HUES48 (cell line): Measurements from ENCODE around the gene ANKS4B.

Experiments used
- H3K27ac ChIP-seq: one replicate; pipeline ENCODE4 v1.7.0; 2013; ENCODE audit warnings: low read depth, low read length, inconsistent platforms
- H3K27me3 ChIP-seq: 2 replicates; pipeline ENCODE4 v1.6.1; 2013; ENCODE audit warnings: mild to moderate bottlenecking, low read length; ENCODE audit not compliant: control insufficient read depth, insufficient read depth
- H3K36me3 ChIP-seq: 2 replicates; pipeline ENCODE4 v1.6.1; 2013; ENCODE audit warnings: low read length; ENCODE audit not compliant: control insufficient read depth, insufficient read depth
- H3K4me1 ChIP-seq: 2 replicates; pipeline ENCODE4 v1.6.1; 2013; ENCODE audit warnings: mild to moderate bottlenecking, low read length; ENCODE audit not compliant: control insufficient read depth, insufficient read depth
- H3K4me3 ChIP-seq: 2 replicates; pipeline ENCODE4 v1.5.1; 2013; ENCODE audit warnings: mild to moderate bottlenecking, low read depth, low read length
- H3K9ac ChIP-seq: 2 replicates; pipeline ENCODE4 v1.6.1; 2013; ENCODE audit warnings: mild to moderate bottlenecking, low read depth, low read length, moderate library complexity
- H3K9me3 ChIP-seq: 2 replicates; pipeline ENCODE4 v1.6.1; 2013; ENCODE audit warnings: low read length; ENCODE audit not compliant: control insufficient read depth, insufficient read depth

Gene ANKS4B

GRCh38 chr16:21301168-21301894, 67.8 kb downstream of the ANKS4B start:
- H3K4me3 ChIP-seq = peak overlapping the region; percentile 72
- no peak overlapping the region for H3K27ac ChIP-seq
- no peaks in the 10 kb centered on the region for H3K36me3 ChIP-seq
- no peak overlapping the region for H3K9ac ChIP-seq
- H3K4me1 ChIP-seq = peaks cover 16% of the 10 kb centered on the region
- H3K27me3 ChIP-seq = peaks cover 51% of the 10 kb centered on the region
- no peaks in the 10 kb centered on the region for H3K9me3 ChIP-seq

- H3K36me3 ChIP-seq = no peaks in the 10 kb centered on the region
- peaks cover 16% of the 10 kb centered on the region for H3K4me1 ChIP-seq
- H3K9ac ChIP-seq = no peak overlapping the region
- H3K9me3 ChIP-seq = no peaks in the 10 kb centered on the region
- peaks cover 51% of the 10 kb centered on the region for H3K27me3 ChIP-seq
- peak overlapping the region; percentile 72 for H3K4me3 ChIP-seq
- H3K27ac ChIP-seq = peak overlapping the region; percentile 5
These were observed 68.4 kb downstream of the ANKS4B start for GRCh38 chr16:21301895-21302291.

GRCh38 chr16:21302454-21302853, 69.0 kb downstream of the ANKS4B start:
- Histone ChIP-seq H3K27me3 (peaks cover 51% of the 10 kb centered on the region), H3K4me1 (peaks cover 16% of the 10 kb centered on the region), H3K27ac (peak overlapping the region; percentile 5), H3K9me3 (no peaks in the 10 kb centered on the region), H3K4me3 (0 out of 2 replicates have a peak overlapping the region, but pooled peaks have one; percentile 72), H3K9ac (no peak overlapping the region), H3K36me3 (no peaks in the 10 kb centered on the region)

GRCh38 chr16:21302898-21303528, 69.5 kb downstream of the ANKS4B start:
- Histone ChIP-seq H3K36me3 (no peaks in the 10 kb centered on the region), H3K9ac (no peak overlapping the region), H3K27ac (no peak overlapping the region), H3K4me1 (peaks cover 16% of the 10 kb centered on the region), H3K9me3 (no peaks in the 10 kb centered on the region), H3K27me3 (peaks cover 51% of the 10 kb centered on the region), H3K4me3 (no peak overlapping the region)
